Esophagus muscularis mucosa (tissue), 4 donors: ENCODE measurements around the gene BMP2K. TPM values are rescaled to one million over a fixed set of nuclear protein-coding genes. Genes with fewer than 3 reads are reported as not detected.
"Not testable (repeated sequence)": the region's sequence is repeated elsewhere in the genome, so short reads cannot be mapped to it uniquely, and the experiment has no call there.

Source experiments
- DNase-seq: peaks from one replicate; pipeline ENCODE4 v3.0.0-alpha.2; 2017; ENCODE audit errors: extremely low spot score
- H3K27ac ChIP-seq, 4 donors: fragments of 200-600 bp; sonication (generic); replicated peaks in 1 of 4; 1 replicate in 3 of 4; 2 replicates in 1 of 4; pipeline ENCODE4 v1.5.1; 2016 to 2019; ENCODE audit warnings: mild to moderate bottlenecking in 1 of 4
- H3K27me3 ChIP-seq, 4 donors: fragments of 200-600 bp; sonication (generic); one replicate each; pipeline versions ENCODE4 v1.5.1 to v1.6.0; 2016 to 2019
- H3K36me3 ChIP-seq, 4 donors: fragments of 200-600 bp; sonication (generic); one replicate each; pipeline ENCODE4 v1.5.1; 2016 to 2019
- H3K4me1 ChIP-seq, 4 donors: fragments of 200-600 bp; sonication (generic); one replicate each; pipeline ENCODE4 v1.5.1; 2016 to 2019
- H3K4me3 ChIP-seq, 4 donors: fragments of 200-600 bp; sonication (generic); 1 replicate in 2 of 4; 2 replicates in 2 of 4; pipeline ENCODE4 v1.5.1; 2016 to 2019; ENCODE audit warnings: mild to moderate bottlenecking in 4 of 4, moderate library complexity in 1 of 4
- H3K9me3 ChIP-seq, 4 donors: fragments of 200-600 bp; sonication (generic); 1 replicate in 3 of 4; 2 replicates in 1 of 4; pipeline ENCODE4 v1.5.1; 2016 to 2019
- EP300 ChIP-seq: sonication (generic); formaldehyde crosslinking; IDR thresholded peaks from one replicate; pipeline ENCODE4 v1.6.1; 2017; ENCODE audit warnings: antibody characterized with exemption
- POLR2A ChIP-seq: fragments of 450-650 bp; IDR thresholded peaks from one replicate; pipeline ENCODE4 v1.6.1; 2017; ENCODE audit warnings: antibody characterized with exemption, moderate library complexity, mild to moderate bottlenecking, low read depth
- POLR2AphosphoS5 ChIP-seq, 2 donors: sonication (generic); formaldehyde crosslinking; IDR thresholded peaks; one replicate each; pipeline ENCODE4 v1.6.1; 2017; ENCODE audit warnings: antibody characterized with exemption in 2 of 2
- WGBS: methylation state at CpG from one replicate; pipeline ENCODE4 v1.1.5; 2018; 5-methylcytosine and 5-hydroxymethylcytosine counted together
- intact Hi-C: fragments of 100-400 bp; cut with DNase I; formaldehyde crosslinking; loops from one replicate; pipeline ENCODE4 v1.15.1; 2023
- total RNA-seq, 4 donors: library from RNA; depleted of rRNA; stranded (reverse); fragments of >200 nt; gene quantifications; one replicate each; pipeline versions ENCODE4 v1.1.0 to v1.2.1, GENCODE V29; 2016
- TF ChIP-seq, protein P1 (sequence below), 3 experiments: fragments of 200-600 bp in 2 of 3; fragments of 450-650 bp in 1 of 3; sonication (generic) in 2 of 3; IDR thresholded peaks; one replicate each; pipeline ENCODE4 v1.5.1; 2017 to 2019; ENCODE audit warnings: antibody characterized with exemption in 3 of 3, mild to moderate bottlenecking in 2 of 3, moderate library complexity in 1 of 3

Gene BMP2K
- total RNA-seq, 4 donors from 2014 or later: 42.5 to 53.0 (median 45.0) TPM

DNA sequence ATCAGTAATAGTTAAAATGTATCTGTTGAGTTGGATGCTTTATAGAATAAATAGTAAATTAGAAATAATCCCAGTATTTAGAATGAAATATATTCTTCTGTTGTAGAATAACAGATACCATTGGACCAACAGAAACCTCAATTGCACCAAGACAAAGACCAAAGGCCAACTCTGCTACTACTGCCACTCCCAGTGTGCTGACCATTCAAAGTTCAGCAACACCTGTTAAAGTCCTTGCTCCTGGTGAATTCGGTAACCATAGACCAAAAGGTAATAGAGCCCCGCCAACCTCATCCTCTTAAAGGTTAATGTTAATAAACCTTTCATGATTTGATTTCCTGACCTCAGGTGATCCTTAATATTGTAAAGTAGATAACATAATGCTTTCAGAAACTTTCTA lies 89.3 kb downstream of the BMP2K start:
- peaks cover 0 to 4% (median 0%) of the 10 kb centered on the region in 4 donors for H3K4me1 ChIP-seq
- no peak overlapping the region for H3K27ac ChIP-seq
- no peaks in the 10 kb centered on the region for H3K9me3 ChIP-seq
- WGBS: 96% methylated on average over 2 of the region's 2 CpGs
- peaks cover 13 to 36% (median 26%) of the 10 kb centered on the region in 4 donors for H3K36me3 ChIP-seq
- intact Hi-C loops: loop anchor here (2.0 to 10.0 kb wide), 3 partner anchors 91 to 253 kb away; partner anchors contain the start of gene BMP2K
- no peak for DNase-seq
- TF ChIP-seq, protein P1, sequence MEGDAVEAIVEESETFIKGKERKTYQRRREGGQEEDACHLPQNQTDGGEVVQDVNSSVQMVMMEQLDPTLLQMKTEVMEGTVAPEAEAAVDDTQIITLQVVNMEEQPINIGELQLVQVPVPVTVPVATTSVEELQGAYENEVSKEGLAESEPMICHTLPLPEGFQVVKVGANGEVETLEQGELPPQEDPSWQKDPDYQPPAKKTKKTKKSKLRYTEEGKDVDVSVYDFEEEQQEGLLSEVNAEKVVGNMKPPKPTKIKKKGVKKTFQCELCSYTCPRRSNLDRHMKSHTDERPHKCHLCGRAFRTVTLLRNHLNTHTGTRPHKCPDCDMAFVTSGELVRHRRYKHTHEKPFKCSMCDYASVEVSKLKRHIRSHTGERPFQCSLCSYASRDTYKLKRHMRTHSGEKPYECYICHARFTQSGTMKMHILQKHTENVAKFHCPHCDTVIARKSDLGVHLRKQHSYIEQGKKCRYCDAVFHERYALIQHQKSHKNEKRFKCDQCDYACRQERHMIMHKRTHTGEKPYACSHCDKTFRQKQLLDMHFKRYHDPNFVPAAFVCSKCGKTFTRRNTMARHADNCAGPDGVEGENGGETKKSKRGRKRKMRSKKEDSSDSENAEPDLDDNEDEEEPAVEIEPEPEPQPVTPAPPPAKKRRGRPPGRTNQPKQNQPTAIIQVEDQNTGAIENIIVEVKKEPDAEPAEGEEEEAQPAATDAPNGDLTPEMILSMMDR (IDR thresholded peaks at IDR 0.05): no peak
- no peak for TF ChIP-seq EP300
- no peak for TF ChIP-seq POLR2A
- no peak for TF ChIP-seq POLR2AphosphoS5 (IDR thresholded peaks at IDR 0.05)
- no peak overlapping the region for H3K4me3 ChIP-seq
- H3K27me3 ChIP-seq: no peaks in the 10 kb centered on the region

DNA sequence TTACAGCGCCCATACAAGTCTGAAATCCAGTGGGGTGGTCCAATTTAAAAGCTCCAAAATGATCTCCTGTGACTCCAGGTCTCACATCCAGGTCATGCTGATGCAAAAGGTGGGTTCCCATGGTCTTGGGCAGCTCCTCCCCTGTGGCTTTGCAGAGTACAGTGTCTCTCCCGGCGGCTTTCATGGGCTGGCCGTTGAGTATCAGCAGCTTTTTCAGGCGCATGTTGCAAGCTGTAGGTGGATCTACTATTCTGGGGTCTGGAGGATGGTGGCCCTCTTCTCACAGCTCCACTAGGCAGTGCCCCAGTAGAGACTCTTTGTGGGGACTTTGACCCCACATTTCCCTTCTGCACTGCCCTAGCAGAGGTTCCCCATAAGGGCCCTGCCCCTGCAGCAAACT lies 92.6 kb downstream of the BMP2K start:
- H3K9me3 ChIP-seq, H3K27ac ChIP-seq, H3K4me1 ChIP-seq, DNase-seq, H3K27me3 ChIP-seq, H3K4me3 ChIP-seq: not testable (repeated sequence)
- WGBS: 100% methylated on average over 1 of the region's 5 CpGs
- peaks cover 27 to 67% (median 47%) of the 10 kb centered on the region in 4 donors for H3K36me3 ChIP-seq
- intact Hi-C loops: loop anchor here (10.0 kb wide), 2 partner anchors 94 to 224 kb away; partner anchors contain the start of gene BMP2K

DNA sequence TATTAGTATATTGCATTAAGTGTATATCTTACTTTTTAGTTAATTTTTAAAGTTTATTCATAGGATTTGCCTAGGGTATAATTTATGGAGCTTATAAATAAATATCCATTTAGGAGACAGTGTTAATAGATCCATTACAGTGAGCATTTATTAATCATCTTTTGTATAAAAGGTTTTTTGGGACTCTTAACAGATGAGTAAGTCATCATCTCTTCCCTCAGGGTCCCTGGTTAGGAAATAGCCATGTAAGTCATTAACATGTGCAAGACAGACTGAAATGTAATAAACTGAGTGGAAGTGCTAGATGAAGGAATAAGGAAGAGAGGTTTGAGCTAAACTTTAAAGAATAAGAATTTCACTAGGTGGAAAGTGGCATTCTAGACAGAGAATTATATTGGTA lies 93.9 kb downstream of the BMP2K start:
- no peak overlapping the region for H3K4me3 ChIP-seq
- no peaks in the 10 kb centered on the region for H3K4me1 ChIP-seq
- peaks cover 27 to 81% (median 51%) of the 10 kb centered on the region in 4 donors for H3K36me3 ChIP-seq
- no peaks in the 10 kb centered on the region for H3K27me3 ChIP-seq
- TF ChIP-seq POLR2AphosphoS5 (IDR thresholded peaks at IDR 0.05) (no peak), EP300 (no peak), POLR2A (no peak)
- TF ChIP-seq, protein P1 (IDR thresholded peaks at IDR 0.05): no peak
- no peaks in the 10 kb centered on the region for H3K9me3 ChIP-seq
- intact Hi-C loops: no loop called here
- H3K27ac ChIP-seq: no peak overlapping the region
- DNase-seq: no peak

DNA sequence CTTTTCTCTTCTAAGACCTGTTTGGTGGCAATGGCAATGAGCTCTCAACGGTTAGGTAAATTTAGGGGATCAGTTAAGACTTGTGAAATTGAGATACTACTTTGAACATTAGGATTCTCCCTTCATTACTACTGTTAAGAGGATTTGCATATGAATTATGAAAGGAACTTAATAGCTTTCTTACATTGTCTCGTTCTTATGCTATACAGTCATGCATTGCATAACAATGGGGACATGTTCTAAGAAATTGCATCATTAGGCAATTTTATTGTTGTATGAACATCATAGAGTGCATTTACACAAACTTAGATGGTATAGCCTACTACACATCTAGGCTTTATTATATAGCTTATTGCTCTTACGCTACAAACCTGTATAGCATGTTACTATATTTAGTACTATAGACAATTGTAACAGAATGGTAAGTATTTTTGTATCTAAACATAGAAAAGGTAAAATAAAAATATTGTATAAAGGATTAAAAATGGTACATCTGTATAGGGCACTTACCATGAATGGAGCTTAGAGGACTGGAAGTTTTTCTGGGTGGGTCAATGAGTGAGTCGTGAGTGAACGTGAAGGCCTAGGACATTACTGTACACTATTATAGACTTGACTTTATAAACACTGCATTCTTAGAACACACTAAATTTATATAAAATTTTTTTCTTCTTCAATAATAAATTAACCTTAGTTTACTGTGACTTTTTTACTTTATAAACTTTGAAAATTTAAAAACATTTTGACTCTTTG lies 100.6 kb downstream of the BMP2K start:
- Histone ChIP-seq H3K4me3 (no peak overlapping the region), H3K27me3 (no peaks in the 10 kb centered on the region), H3K4me1 (no peaks in the 10 kb centered on the region), H3K27ac (no peak overlapping the region), H3K9me3 (no peaks in the 10 kb centered on the region), H3K36me3 (peaks cover 3 to 78% (median 36%) of the 10 kb centered on the region in 4 donors)
- TF ChIP-seq POLR2AphosphoS5 (IDR thresholded peaks at IDR 0.05): no peak
- WGBS: 88% methylated on average over 5 of the region's 5 CpGs
- intact Hi-C loops: no loop called here
- DNase-seq: no peak

DNA sequence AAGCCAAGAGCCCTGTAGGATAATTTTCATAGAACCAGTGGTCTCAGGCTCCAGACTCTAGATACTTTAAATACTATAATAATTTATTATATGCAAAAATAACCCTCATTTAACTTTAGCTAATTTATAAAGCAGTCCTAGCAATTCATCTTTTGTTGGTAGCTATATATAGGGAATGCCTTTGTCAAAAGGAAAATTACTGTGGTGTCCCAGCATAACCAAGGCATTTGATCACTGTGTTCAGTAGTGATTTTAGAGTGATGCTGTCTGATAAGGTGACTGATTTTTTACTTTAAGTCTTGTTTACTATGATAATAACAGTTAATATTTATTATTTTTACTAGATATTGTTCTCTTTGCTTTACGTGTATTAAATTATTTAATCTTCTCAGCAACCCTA lies 101.9 kb downstream of the BMP2K start:
- no peaks in the 10 kb centered on the region for H3K4me1 ChIP-seq
- TF ChIP-seq EP300: no peak
- no peak for TF ChIP-seq POLR2AphosphoS5 (IDR thresholded peaks at IDR 0.05)
- no peak for TF ChIP-seq POLR2A
- TF ChIP-seq, protein P1 (IDR thresholded peaks at IDR 0.05): no peak
- intact Hi-C loops: no loop called here
- H3K4me3 ChIP-seq: no peak overlapping the region
- 100% methylated on average over 1 of the region's 1 CpG for WGBS
- no peaks in the 10 kb centered on the region for H3K27me3 ChIP-seq
- H3K36me3 ChIP-seq: peaks cover 0 to 65% (median 26%) of the 10 kb centered on the region in 4 donors
- no peak for DNase-seq
- no peaks in the 10 kb centered on the region for H3K9me3 ChIP-seq
- H3K27ac ChIP-seq: no peak overlapping the region
